Measurements from ENCODE around the gene NPPA.

DNA sequence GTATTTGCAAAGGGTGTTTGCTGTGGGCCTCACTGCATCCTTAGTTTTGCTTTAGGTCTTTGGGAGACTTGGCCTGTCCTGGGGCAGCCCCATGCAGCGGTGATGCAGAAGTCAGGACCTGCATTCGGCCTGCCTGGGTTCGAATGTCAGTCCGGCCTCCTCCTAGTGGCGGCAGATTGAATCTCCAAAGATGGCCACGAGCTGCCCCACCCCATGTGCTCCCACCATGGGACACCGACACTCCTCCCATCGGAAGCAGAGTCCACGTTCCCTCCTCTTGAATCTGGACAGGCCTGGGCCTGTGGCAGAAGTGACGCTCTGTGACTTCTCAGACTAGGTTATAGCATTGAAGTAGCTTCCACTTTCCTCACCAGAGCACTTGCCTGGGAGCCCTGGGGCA is 27.5 kb upstream of the NPPA start:
- TF ChIP-seq, protein P1, sequence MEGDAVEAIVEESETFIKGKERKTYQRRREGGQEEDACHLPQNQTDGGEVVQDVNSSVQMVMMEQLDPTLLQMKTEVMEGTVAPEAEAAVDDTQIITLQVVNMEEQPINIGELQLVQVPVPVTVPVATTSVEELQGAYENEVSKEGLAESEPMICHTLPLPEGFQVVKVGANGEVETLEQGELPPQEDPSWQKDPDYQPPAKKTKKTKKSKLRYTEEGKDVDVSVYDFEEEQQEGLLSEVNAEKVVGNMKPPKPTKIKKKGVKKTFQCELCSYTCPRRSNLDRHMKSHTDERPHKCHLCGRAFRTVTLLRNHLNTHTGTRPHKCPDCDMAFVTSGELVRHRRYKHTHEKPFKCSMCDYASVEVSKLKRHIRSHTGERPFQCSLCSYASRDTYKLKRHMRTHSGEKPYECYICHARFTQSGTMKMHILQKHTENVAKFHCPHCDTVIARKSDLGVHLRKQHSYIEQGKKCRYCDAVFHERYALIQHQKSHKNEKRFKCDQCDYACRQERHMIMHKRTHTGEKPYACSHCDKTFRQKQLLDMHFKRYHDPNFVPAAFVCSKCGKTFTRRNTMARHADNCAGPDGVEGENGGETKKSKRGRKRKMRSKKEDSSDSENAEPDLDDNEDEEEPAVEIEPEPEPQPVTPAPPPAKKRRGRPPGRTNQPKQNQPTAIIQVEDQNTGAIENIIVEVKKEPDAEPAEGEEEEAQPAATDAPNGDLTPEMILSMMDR (IDR thresholded peaks at IDR 0.05 in 4 of 5, conservative IDR thresholded peaks at IDR 0.05 in 1 of 5), result no peak
- TF ChIP-seq POLR2A (IDR thresholded peaks at IDR 0.05), result no peak

Data from gastrocnemius medialis (tissue), 4 donors.